Measurements from ENCODE around the gene DUSP16. TPM values are rescaled to one million over a fixed set of nuclear protein-coding genes. Genes with fewer than 3 reads are reported as not detected.

The DUSP16 gene
- total and polyA plus RNA-seq, 2 of the 8 experiments (the other 6 are each of a cell fraction or from before 2014, with no cell fraction given) = 31.6 to 55.9 TPM

- no peak overlapping the region for H3K23ac ChIP-seq (ENCODE audit: insufficient read length)
- H3K27ac ChIP-seq (ENCODE audit: low read depth, low read length) = no peak overlapping the region
- ChIA-PET POLR2A (ENCODE audit: partially characterized antibody) (interaction anchor here (1.0 kb wide), 1 partner anchor 16 kb away, joined by 3 read pairs; no protein-coding TSS in a partner anchor), CTCF (ENCODE audit: partially characterized antibody) (interaction anchor here (2.1 kb wide), 1 partner anchor 13 kb away, joined by 9 read pairs; no protein-coding TSS in a partner anchor)
- H3K79me1 ChIP-seq (ENCODE audit: low read depth, low read length) = no peaks in the 10 kb centered on the region
- no peak overlapping the region for H3K4me2 ChIP-seq (ENCODE audit: insufficient read depth in 1 of 2, low read depth in 2 of 2, low read length in 2 of 2)
- H2AFZ ChIP-seq (ENCODE audit: low read length) = no peak overlapping the region
- no peak overlapping the region for H2BK20ac ChIP-seq (ENCODE audit: low read length)
- H3K14ac ChIP-seq (ENCODE audit: insufficient read length) = no peak overlapping the region
- no peak overlapping the region for H2BK120ac ChIP-seq (replicated peaks; ENCODE audit: low read depth, low read length)
- H3K56ac ChIP-seq (replicated peaks; ENCODE audit: insufficient read length, low read depth, low read length) = no peak overlapping the region
- no peaks in the 10 kb centered on the region; a peak in 2 of 7 replicates for H3K4me1 ChIP-seq (replicated peaks in 1 of 4; ENCODE audit: control insufficient read depth in 3 of 4, insufficient read depth in 4 of 4, low read length in 3 of 4)
- no peaks in the 10 kb centered on the region for H3K79me2 ChIP-seq (ENCODE audit: control insufficient read depth in 1 of 2, insufficient read depth in 2 of 2, low read length in 2 of 2)
- H3K36me3 ChIP-seq (ENCODE audit: control insufficient read depth in 2 of 4, insufficient read depth in 4 of 4, low read length in 3 of 4) = peaks cover 0 to 7% (median 0%) of the 10 kb centered on the region in 4 experiments; a peak in 1 of 8 replicates
- no peaks in the 10 kb centered on the region for H4K20me1 ChIP-seq (replicated peaks in 1 of 2; ENCODE audit: control insufficient read depth in 1 of 2, insufficient read depth in 2 of 2, low read length in 2 of 2)
- no peak overlapping the region for H3K18ac ChIP-seq (ENCODE audit: extremely low read depth, low read length)
- H4K8ac ChIP-seq (ENCODE audit: extremely low read depth, insufficient read depth, low read length) = no peak overlapping the region
- no peaks in the 10 kb centered on the region for H3K27me3 ChIP-seq (replicated peaks in 1 of 4; ENCODE audit: control insufficient read depth in 3 of 4, extremely low read depth in 1 of 4, insufficient read depth in 3 of 4, low read length in 3 of 4)
- no peak overlapping the region for H2BK12ac ChIP-seq (ENCODE audit: low read depth, low read length)
- 86% methylated on average over 6 of the region's 6 CpGs; no CpG with 5 or more reads in 1 of the 2 experiments for WGBS, 2 experiments (ENCODE audit: extremely low coverage in 1 of 2, insufficient coverage in 1 of 2, insufficient read length in 1 of 2, insufficient replicate concordance in 2 of 2, low coverage in 1 of 2, low lambda C conversion rate in 2 of 2, missing lambda C conversion rate in 1 of 2)
- H2BK15ac ChIP-seq (ENCODE audit: low read length) = no peak overlapping the region
- H3K4me3 ChIP-seq (ENCODE audit: extremely low read depth in 1 of 4, insufficient read depth in 2 of 4, low read depth in 3 of 4, low read length in 4 of 4) = no peak overlapping the region
- no peak overlapping the region for H3K4ac ChIP-seq (replicated peaks; ENCODE audit: insufficient read length, low read depth, low read length)
- no peak overlapping the region for H4K5ac ChIP-seq (ENCODE audit: insufficient read length, low read depth, low read length)
- H3K23me2 ChIP-seq (ENCODE audit: low read depth, low read length) = no peaks in the 10 kb centered on the region
- no peak overlapping the region for H3K9ac ChIP-seq (replicated peaks in 1 of 4; ENCODE audit: extremely low read depth in 1 of 4, low read depth in 3 of 4, low read length in 3 of 4)
- no peak overlapping the region for H2AK5ac ChIP-seq (ENCODE audit: low read depth, low read length)
- peaks cover 7 to 10% of the 10 kb centered on the region in 2 experiments for H3K9me3 ChIP-seq (ENCODE audit: insufficient read depth in 2 of 2, low read depth in 1 of 2, low read length in 1 of 2)
- H2BK5ac ChIP-seq (ENCODE audit: low read depth, low read length) = no peak overlapping the region
- no peak for FAIRE-seq
- no peak for DNase-seq (ENCODE audit: low read depth in 1 of 2, low spot score in 2 of 2)
- no peak overlapping the region for H4K91ac ChIP-seq (replicated peaks; ENCODE audit: insufficient read length, low read length)
- TF ChIP-seq EP300 (IDR thresholded peaks at IDR 0.05; ENCODE audit: borderline replicate concordance in 1 of 2, low read depth in 2 of 2, low read length in 2 of 2) (no peak), EZH2 (IDR thresholded peaks at IDR 0.05; ENCODE audit: low read depth, low read length, severe bottlenecking) (no peak), JUND (IDR thresholded peaks at IDR 0.05; ENCODE audit: low read length) (no peak), USF2 (IDR thresholded peaks at IDR 0.05; ENCODE audit: low read length) (no peak), SIN3A (conservative IDR thresholded peaks at IDR 0.05 in 1 of 2, IDR thresholded peaks at IDR 0.05 in 1 of 2; ENCODE audit: low read depth in 1 of 2, low read length in 2 of 2) (no peak), CHD1 (IDR thresholded peaks at IDR 0.05; ENCODE audit: low read depth, low read length) (no peak), ZNF274 (IDR thresholded peaks at IDR 0.05; ENCODE audit: borderline replicate concordance, extremely low read depth, low read length) (no peak), RNF2 (IDR thresholded peaks at IDR 0.05; ENCODE audit: borderline replicate concordance, low read depth, low read length, missing control alignments, poor library complexity, severe bottlenecking) (no peak), CREB1 (IDR thresholded peaks at IDR 0.05) (no peak), ATF3 (IDR thresholded peaks at IDR 0.05; ENCODE audit: insufficient read depth, low read depth, low read length) (no peak), CTBP2 (IDR thresholded peaks at IDR 0.05; ENCODE audit: borderline replicate concordance, insufficient read depth, insufficient read length, low read length) (no peak)
These were observed 95.4 kb downstream of the DUSP16 start for GRCh38 chr12:12467264-12467663.
